GM23338 (cell line): Measurements from ENCODE around the gene SMIM15. TPM values are rescaled to one million over a fixed set of nuclear protein-coding genes. Genes with fewer than 3 reads are reported as not detected.

Source experiments
- ATAC-seq: fragments of 200-7000 bp; cut with Tn5 transposase; 3 replicates; pipeline ENCODE4 v1.9.1; 2020
- DNase-seq: peaks from one replicate; pipeline ENCODE4 v3.0.0-alpha.2; 2015; ENCODE audit warnings: low spot score
- H2AFZ ChIP-seq: fragments of 200-600 bp; sonication (generic); 2 replicates; pipeline ENCODE4 v1.8.0; 2016; ENCODE audit warnings: antibody characterized with exemption, mild to moderate bottlenecking, moderate library complexity
- H3F3A ChIP-seq: fragments of 200-600 bp; sonication (generic); replicated peaks from 2 replicates; pipeline ENCODE4 v1.8.0; 2017; ENCODE audit warnings: antibody characterized with exemption, mixed run types, low read depth
- H3K27ac ChIP-seq: fragments of 200-600 bp; sonication (generic); 2 replicates; pipeline ENCODE4 v1.6.1; 2016; ENCODE audit warnings: low read depth
- H3K27me3 ChIP-seq: fragments of 200-600 bp; sonication (generic); 2 replicates; pipeline ENCODE4 v1.8.0; 2016; ENCODE audit warnings: mild to moderate bottlenecking, mixed run types, moderate library complexity; ENCODE audit not compliant: insufficient read depth
- H3K36me3 ChIP-seq: fragments of 200-600 bp; sonication (generic); 2 replicates; pipeline ENCODE4 v1.8.0; 2016; ENCODE audit warnings: mild to moderate bottlenecking; ENCODE audit not compliant: insufficient read depth
- H3K4me1 ChIP-seq: fragments of 200-600 bp; sonication (generic); 2 replicates; pipeline ENCODE4 v1.8.0; 2016; ENCODE audit warnings: mild to moderate bottlenecking, moderate library complexity; ENCODE audit not compliant: insufficient read depth
- H3K4me2 ChIP-seq: fragments of 200-600 bp; sonication (generic); 2 replicates; pipeline ENCODE4 v1.7.1; 2017; ENCODE audit warnings: mixed run types
- H3K4me3 ChIP-seq: fragments of 200-600 bp; sonication (generic); 2 replicates; pipeline ENCODE4 v1.6.1; 2016; ENCODE audit warnings: mixed run types
- H3K79me2 ChIP-seq: fragments of 200-600 bp; sonication (generic); replicated peaks from 2 replicates; pipeline ENCODE4 v1.8.0; 2017; ENCODE audit warnings: mild to moderate bottlenecking; ENCODE audit not compliant: insufficient read depth
- H3K9me2 ChIP-seq: fragments of 200-600 bp; sonication (generic); 2 replicates; pipeline ENCODE4 v1.8.0; 2017; ENCODE audit not compliant: insufficient read depth
- H4K20me1 ChIP-seq: fragments of 200-600 bp; sonication (generic); replicated peaks from 2 replicates; pipeline ENCODE4 v1.8.0; 2017; ENCODE audit warnings: mild to moderate bottlenecking; ENCODE audit not compliant: insufficient read depth
- H3K27ac Mint-ChIP-seq: 2 replicates; pipeline ENCODE4 v1.8.0; 2020; ENCODE audit warnings: inconsistent platforms, mild to moderate bottlenecking, moderate library complexity, mixed read lengths
- H3K27me3 Mint-ChIP-seq: 3 replicates; pipeline ENCODE4 v1.8.0; 2022; ENCODE audit warnings: low read depth, mild to moderate bottlenecking, moderate library complexity, mixed read lengths, inconsistent platforms; ENCODE audit not compliant: insufficient read depth, poor library complexity
- H3K36me3 Mint-ChIP-seq: 3 replicates; pipeline ENCODE4 v1.8.0; 2021; ENCODE audit warnings: low read depth, mild to moderate bottlenecking, inconsistent platforms, moderate library complexity, mixed read lengths
- H3K4me1 Mint-ChIP-seq: 3 replicates; pipeline ENCODE4 v1.8.0; 2020; ENCODE audit warnings: mild to moderate bottlenecking, inconsistent platforms, mixed read lengths
- H3K4me3 Mint-ChIP-seq: 3 replicates; pipeline ENCODE4 v1.8.0; 2021; ENCODE audit warnings: moderate library complexity, mild to moderate bottlenecking, inconsistent platforms, mixed read lengths
- H3K9me3 Mint-ChIP-seq: 3 replicates; pipeline ENCODE4 v1.8.0; 2020; ENCODE audit warnings: moderate library complexity, mild to moderate bottlenecking, inconsistent platforms, mixed read lengths
- CREB1 ChIP-seq: fragments of 250-450 bp; sonication (Bioruptor Pico); IDR thresholded peaks from 2 replicates; pipeline ENCODE4 v1.5.0; 2020; ENCODE audit warnings: low read depth, mild to moderate bottlenecking, moderate library complexity
- EZH2 ChIP-seq: fragments of 200-600 bp; sonication (generic); IDR thresholded peaks from one replicate; pipeline ENCODE4 v1.8.0; 2017; ENCODE audit warnings: antibody characterized with exemption, mild to moderate bottlenecking, low read depth; ENCODE audit not compliant: unreplicated experiment
- EZH2phosphoT487 ChIP-seq: fragments of 200-600 bp; sonication (generic); IDR thresholded peaks from one replicate; pipeline ENCODE4 v1.8.1; 2018; ENCODE audit warnings: antibody characterized with exemption; ENCODE audit not compliant: unreplicated experiment
- NANOG ChIP-seq: IDR thresholded peaks from 2 replicates; pipeline ENCODE4 v1.6.1; 2016; ENCODE audit warnings: antibody characterized with exemption, borderline replicate concordance
- POLR2AphosphoS5 ChIP-seq: IDR thresholded peaks from 2 replicates; pipeline ENCODE4 v1.6.1; 2016; ENCODE audit warnings: antibody characterized with exemption, low read depth
- STAT1 ChIP-seq: IDR thresholded peaks from one replicate; pipeline ENCODE4 v1.6.1; 2016; ENCODE audit warnings: antibody characterized with exemption; ENCODE audit not compliant: unreplicated experiment
- ZNF114 ChIP-seq: fragments of 250-450 bp; sonication (Bioruptor Pico); IDR thresholded peaks from 2 replicates; pipeline ENCODE4 v1.5.0; 2020; ENCODE audit warnings: mild to moderate bottlenecking, moderate library complexity
- ZNF331 ChIP-seq: fragments of 250-450 bp; sonication (Bioruptor Pico); IDR thresholded peaks from 2 replicates; pipeline ENCODE4 v1.5.0; 2020; ENCODE audit warnings: low read depth, mild to moderate bottlenecking, moderate library complexity
- polyA plus RNA-seq: library from polyadenylated mRNA; unstranded; fragments of >200 nt; fragmentation: Nextera tagmentation; extraction: Ambion mirVana; gene quantifications from 2 replicates; pipeline ENCODE4 v1.2.1, GENCODE V29; 2016
- total RNA-seq: library from RNA; depleted of rRNA; stranded (reverse); fragments of >200 nt; shearing (Covaris generic); gene quantifications from 2 replicates; pipeline ENCODE4 v1.2.3, GENCODE V29; 2014
- TF ChIP-seq, protein P1 (sequence below): IDR thresholded peaks from one replicate; pipeline ENCODE4 v1.6.1; 2018; ENCODE audit warnings: antibody characterized with exemption; ENCODE audit not compliant: unreplicated experiment
- TF ChIP-seq, protein P2 (sequence below), 2 experiments: fragments of 200-600 bp in 1 of 2; sonication (generic) in 1 of 2; conservative IDR thresholded peaks; 2 replicates each; pipeline versions ENCODE4 v1.5.1 to v1.6.1; 2016 to 2017; ENCODE audit warnings: antibody characterized with exemption in 2 of 2, low read depth in 2 of 2, mild to moderate bottlenecking in 2 of 2, moderate library complexity in 1 of 2
- TF ChIP-seq, protein P3 (sequence below): IDR thresholded peaks from 2 replicates; pipeline ENCODE4 v1.6.1; 2016; ENCODE audit warnings: antibody characterized with exemption
- TF ChIP-seq, protein P4 (sequence below): fragments of 250-450 bp; sonication (Bioruptor Pico); IDR thresholded peaks from 2 replicates; pipeline ENCODE4 v1.5.0; 2020; ENCODE audit warnings: mild to moderate bottlenecking, moderate library complexity

The SMIM15 gene
- total and polyA plus RNA-seq, 2 experiments from 2014 or later: 33.4 to 53.9 TPM

DNA sequence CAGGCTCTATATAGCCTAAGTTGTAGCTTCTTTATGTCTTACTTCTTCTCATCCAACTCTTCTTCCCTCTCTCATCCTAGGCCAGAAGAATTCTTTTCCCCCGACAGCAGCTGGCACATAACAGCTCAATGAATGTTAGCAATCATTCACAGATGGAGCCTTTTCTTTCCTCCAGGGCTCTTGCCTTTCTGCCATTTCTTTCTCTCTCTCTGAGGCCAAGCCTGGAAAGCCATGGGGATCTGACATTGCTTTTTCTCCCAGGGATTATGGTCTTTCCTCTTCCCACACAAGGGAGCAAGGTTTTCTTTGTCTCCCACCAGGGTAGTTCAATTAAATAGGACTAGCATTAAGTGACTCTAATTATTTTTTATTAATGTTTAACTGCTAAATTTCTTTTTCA lies 20.5 kb downstream of the SMIM15 start:
- no peaks in the 10 kb centered on the region for H3K9me3 Mint-ChIP-seq
- no peaks in the 10 kb centered on the region for H3K36me3 ChIP-seq
- H3K9me2 ChIP-seq: no peaks in the 10 kb centered on the region
- H3F3A ChIP-seq: no peaks in the 10 kb centered on the region
- H3K79me2 ChIP-seq: no peaks in the 10 kb centered on the region
- H3K4me2 ChIP-seq: no peak overlapping the region
- no peak overlapping the region for H3K27ac Mint-ChIP-seq
- peaks cover 3% of the 10 kb centered on the region for H3K27me3 Mint-ChIP-seq
- no peaks in the 10 kb centered on the region; the same call in 1 of the 2 replicates for H3K4me1 ChIP-seq
- no peaks in the 10 kb centered on the region for H4K20me1 ChIP-seq
- H2AFZ ChIP-seq: no peak overlapping the region
- ATAC-seq (no peak), DNase-seq (no peak)
- TF ChIP-seq ZNF331 (CRISPR knock-in tag) (no peak), STAT1 (no peak), POLR2AphosphoS5 (no peak), EZH2phosphoT487 (no peak), NANOG (no peak), ZNF114 (no peak), EZH2 (no peak), CREB1 (no peak)
- TF ChIP-seq, protein P1, sequence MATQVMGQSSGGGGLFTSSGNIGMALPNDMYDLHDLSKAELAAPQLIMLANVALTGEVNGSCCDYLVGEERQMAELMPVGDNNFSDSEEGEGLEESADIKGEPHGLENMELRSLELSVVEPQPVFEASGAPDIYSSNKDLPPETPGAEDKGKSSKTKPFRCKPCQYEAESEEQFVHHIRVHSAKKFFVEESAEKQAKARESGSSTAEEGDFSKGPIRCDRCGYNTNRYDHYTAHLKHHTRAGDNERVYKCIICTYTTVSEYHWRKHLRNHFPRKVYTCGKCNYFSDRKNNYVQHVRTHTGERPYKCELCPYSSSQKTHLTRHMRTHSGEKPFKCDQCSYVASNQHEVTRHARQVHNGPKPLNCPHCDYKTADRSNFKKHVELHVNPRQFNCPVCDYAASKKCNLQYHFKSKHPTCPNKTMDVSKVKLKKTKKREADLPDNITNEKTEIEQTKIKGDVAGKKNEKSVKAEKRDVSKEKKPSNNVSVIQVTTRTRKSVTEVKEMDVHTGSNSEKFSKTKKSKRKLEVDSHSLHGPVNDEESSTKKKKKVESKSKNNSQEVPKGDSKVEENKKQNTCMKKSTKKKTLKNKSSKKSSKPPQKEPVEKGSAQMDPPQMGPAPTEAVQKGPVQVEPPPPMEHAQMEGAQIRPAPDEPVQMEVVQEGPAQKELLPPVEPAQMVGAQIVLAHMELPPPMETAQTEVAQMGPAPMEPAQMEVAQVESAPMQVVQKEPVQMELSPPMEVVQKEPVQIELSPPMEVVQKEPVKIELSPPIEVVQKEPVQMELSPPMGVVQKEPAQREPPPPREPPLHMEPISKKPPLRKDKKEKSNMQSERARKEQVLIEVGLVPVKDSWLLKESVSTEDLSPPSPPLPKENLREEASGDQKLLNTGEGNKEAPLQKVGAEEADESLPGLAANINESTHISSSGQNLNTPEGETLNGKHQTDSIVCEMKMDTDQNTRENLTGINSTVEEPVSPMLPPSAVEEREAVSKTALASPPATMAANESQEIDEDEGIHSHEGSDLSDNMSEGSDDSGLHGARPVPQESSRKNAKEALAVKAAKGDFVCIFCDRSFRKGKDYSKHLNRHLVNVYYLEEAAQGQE: no peak
- TF ChIP-seq, protein P2, sequence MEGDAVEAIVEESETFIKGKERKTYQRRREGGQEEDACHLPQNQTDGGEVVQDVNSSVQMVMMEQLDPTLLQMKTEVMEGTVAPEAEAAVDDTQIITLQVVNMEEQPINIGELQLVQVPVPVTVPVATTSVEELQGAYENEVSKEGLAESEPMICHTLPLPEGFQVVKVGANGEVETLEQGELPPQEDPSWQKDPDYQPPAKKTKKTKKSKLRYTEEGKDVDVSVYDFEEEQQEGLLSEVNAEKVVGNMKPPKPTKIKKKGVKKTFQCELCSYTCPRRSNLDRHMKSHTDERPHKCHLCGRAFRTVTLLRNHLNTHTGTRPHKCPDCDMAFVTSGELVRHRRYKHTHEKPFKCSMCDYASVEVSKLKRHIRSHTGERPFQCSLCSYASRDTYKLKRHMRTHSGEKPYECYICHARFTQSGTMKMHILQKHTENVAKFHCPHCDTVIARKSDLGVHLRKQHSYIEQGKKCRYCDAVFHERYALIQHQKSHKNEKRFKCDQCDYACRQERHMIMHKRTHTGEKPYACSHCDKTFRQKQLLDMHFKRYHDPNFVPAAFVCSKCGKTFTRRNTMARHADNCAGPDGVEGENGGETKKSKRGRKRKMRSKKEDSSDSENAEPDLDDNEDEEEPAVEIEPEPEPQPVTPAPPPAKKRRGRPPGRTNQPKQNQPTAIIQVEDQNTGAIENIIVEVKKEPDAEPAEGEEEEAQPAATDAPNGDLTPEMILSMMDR (conservative IDR thresholded peaks at IDR 0.05; ENCODE audit: low read depth in 2 of 2): no peak
- TF ChIP-seq, protein P3, sequence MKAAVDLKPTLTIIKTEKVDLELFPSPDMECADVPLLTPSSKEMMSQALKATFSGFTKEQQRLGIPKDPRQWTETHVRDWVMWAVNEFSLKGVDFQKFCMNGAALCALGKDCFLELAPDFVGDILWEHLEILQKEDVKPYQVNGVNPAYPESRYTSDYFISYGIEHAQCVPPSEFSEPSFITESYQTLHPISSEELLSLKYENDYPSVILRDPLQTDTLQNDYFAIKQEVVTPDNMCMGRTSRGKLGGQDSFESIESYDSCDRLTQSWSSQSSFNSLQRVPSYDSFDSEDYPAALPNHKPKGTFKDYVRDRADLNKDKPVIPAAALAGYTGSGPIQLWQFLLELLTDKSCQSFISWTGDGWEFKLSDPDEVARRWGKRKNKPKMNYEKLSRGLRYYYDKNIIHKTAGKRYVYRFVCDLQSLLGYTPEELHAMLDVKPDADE: no peak
- TF ChIP-seq, protein P4, sequence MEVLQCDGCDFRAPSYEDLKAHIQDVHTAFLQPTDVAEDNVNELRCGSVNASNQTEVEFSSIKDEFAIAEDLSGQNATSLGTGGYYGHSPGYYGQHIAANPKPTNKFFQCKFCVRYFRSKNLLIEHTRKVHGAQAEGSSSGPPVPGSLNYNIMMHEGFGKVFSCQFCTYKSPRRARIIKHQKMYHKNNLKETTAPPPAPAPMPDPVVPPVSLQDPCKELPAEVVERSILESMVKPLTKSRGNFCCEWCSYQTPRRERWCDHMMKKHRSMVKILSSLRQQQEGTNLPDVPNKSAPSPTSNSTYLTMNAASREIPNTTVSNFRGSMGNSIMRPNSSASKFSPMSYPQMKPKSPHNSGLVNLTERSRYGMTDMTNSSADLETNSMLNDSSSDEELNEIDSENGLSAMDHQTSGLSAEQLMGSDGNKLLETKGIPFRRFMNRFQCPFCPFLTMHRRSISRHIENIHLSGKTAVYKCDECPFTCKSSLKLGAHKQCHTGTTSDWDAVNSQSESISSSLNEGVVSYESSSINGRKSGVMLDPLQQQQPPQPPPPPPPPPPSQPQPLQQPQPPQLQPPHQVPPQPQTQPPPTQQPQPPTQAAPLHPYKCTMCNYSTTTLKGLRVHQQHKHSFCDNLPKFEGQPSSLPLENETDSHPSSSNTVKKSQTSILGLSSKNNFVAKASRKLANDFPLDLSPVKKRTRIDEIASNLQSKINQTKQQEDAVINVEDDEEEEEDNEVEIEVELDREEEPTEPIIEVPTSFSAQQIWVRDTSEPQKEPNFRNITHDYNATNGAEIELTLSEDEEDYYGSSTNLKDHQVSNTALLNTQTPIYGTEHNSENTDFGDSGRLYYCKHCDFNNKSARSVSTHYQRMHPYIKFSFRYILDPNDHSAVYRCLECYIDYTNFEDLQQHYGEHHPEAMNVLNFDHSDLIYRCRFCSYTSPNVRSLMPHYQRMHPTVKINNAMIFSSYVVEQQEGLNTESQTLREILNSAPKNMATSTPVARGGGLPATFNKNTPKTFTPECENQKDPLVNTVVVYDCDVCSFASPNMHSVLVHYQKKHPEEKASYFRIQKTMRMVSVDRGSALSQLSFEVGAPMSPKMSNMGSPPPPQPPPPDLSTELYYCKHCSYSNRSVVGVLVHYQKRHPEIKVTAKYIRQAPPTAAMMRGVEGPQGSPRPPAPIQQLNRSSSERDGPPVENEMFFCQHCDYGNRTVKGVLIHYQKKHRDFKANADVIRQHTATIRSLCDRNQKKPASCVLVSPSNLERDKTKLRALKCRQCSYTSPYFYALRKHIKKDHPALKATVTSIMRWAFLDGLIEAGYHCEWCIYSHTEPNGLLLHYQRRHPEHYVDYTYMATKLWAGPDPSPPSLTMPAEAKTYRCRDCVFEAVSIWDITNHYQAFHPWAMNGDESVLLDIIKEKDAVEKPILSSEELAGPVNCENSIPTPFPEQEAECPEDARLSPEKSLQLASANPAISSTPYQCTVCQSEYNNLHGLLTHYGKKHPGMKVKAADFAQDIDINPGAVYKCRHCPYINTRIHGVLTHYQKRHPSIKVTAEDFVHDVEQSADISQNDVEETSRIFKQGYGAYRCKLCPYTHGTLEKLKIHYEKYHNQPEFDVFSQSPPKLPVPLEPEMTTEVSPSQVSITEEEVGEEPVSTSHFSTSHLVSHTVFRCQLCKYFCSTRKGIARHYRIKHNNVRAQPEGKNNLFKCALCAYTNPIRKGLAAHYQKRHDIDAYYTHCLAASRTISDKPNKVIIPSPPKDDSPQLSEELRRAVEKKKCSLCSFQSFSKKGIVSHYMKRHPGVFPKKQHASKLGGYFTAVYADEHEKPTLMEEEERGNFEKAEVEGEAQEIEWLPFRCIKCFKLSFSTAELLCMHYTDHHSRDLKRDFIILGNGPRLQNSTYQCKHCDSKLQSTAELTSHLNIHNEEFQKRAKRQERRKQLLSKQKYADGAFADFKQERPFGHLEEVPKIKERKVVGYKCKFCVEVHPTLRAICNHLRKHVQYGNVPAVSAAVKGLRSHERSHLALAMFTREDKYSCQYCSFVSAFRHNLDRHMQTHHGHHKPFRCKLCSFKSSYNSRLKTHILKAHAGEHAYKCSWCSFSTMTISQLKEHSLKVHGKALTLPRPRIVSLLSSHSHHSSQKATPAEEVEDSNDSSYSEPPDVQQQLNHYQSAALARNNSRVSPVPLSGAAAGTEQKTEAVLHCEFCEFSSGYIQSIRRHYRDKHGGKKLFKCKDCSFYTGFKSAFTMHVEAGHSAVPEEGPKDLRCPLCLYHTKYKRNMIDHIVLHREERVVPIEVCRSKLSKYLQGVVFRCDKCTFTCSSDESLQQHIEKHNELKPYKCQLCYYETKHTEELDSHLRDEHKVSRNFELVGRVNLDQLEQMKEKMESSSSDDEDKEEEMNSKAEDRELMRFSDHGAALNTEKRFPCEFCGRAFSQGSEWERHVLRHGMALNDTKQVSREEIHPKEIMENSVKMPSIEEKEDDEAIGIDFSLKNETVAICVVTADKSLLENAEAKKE: no peak
- no peaks in the 10 kb centered on the region for H3K27me3 ChIP-seq
- H3K27ac ChIP-seq: no peak overlapping the region
- no peak overlapping the region for H3K4me3 ChIP-seq
- no peaks in the 10 kb centered on the region for H3K36me3 Mint-ChIP-seq
- H3K4me1 Mint-ChIP-seq: peaks cover 3% of the 10 kb centered on the region; the same call in 2 of the 3 replicates
- no peak overlapping the region for H3K4me3 Mint-ChIP-seq
